Brain microvascular endothelial cell (primary cell): ENCODE results near the gene STXBP1.

Experiments
- DNase-seq: peaks from one replicate; pipeline ENCODE4 v3.0.0-alpha.2; 2020
- H3K27ac ChIP-seq: fragments of 250-450 bp; sonication (Bioruptor Pico); 2 replicates; pipeline ENCODE4 v1.5.1; 2020; ENCODE audit warnings: mild to moderate bottlenecking, moderate library complexity
- H3K27me3 ChIP-seq: fragments of 250-450 bp; sonication (Bioruptor Pico); replicated peaks from 2 replicates; pipeline ENCODE4 v1.5.1; 2020; ENCODE audit warnings: mild to moderate bottlenecking
- H3K36me3 ChIP-seq: fragments of 250-450 bp; sonication (Bioruptor Pico); replicated peaks from 2 replicates; pipeline ENCODE4 v1.5.1; 2020; ENCODE audit warnings: mild to moderate bottlenecking
- H3K4me3 ChIP-seq: 2 replicates; pipeline ENCODE4 v1.5.1; 2011; ENCODE audit warnings: low read depth, mild to moderate bottlenecking, control low read depth, low read length, moderate library complexity
- CTCF ChIP-seq: IDR thresholded peaks from 2 replicates; pipeline ENCODE4 v1.5.1; 2011; ENCODE audit warnings: low read depth, mild to moderate bottlenecking, moderate library complexity, low read length, control low read depth, inconsistent platforms; ENCODE audit errors: missing control alignments
- in situ Hi-C: cut with HindIII; loops from 2 replicates; pipeline ENCODE4 v1.10.0; 2017; ENCODE audit warnings: low sequenced_read_pairs, low pct_ligation_motif_present

The STXBP1 gene

GRCh38 chr9:127733614-127734013 is 121.5 kb downstream of the STXBP1 start:
- in situ Hi-C loops = no loop called here
- no peak overlapping the region for H3K27ac ChIP-seq
- TF ChIP-seq CTCF = no peak
- H3K27me3 ChIP-seq = no peaks in the 10 kb centered on the region
- no peaks in the 10 kb centered on the region for H3K36me3 ChIP-seq
- no peak for DNase-seq
- no peak overlapping the region for H3K4me3 ChIP-seq

- no peaks in the 10 kb centered on the region for H3K36me3 ChIP-seq
- no peak overlapping the region for H3K27ac ChIP-seq
- no peak for DNase-seq
- in situ Hi-C loops = no loop called here
- no peak for TF ChIP-seq CTCF
- peak overlapping the region; percentile 69 for H3K4me3 ChIP-seq
- no peaks in the 10 kb centered on the region for H3K27me3 ChIP-seq
Observed at GRCh38 chr9:127734247-127734746, 122.2 kb downstream of the STXBP1 start.

GRCh38 chr9:127734747-127735529 is 122.9 kb downstream of the STXBP1 start, which contains the start of gene TOR2A:
Gene TOR2A, minus strand, starts transcription at chr9:127735294. Its CDS starts 24 bp downstream, at chr9:127735270.
- DNase-seq = peak; percentile 94
- peak within 1 kb of the TSS; percentile 65 for H3K27ac ChIP-seq
- peak; percentile 97 for TF ChIP-seq CTCF
- no peaks in the 10 kb centered on the region for H3K27me3 ChIP-seq
- peak within 1 kb of the TSS; percentile 69 for H3K4me3 ChIP-seq
- in situ Hi-C loops = no loop called here
- no peaks in the 10 kb centered on the region for H3K36me3 ChIP-seq

- TF ChIP-seq CTCF = no peak
- in situ Hi-C loops = no loop called here
- H3K36me3 ChIP-seq = no peaks in the 10 kb centered on the region
Observed at GRCh38 chr9:127735530-127736185, 123.6 kb downstream of the STXBP1 start.

GRCh38 chr9:127738666-127739065 is 126.6 kb downstream of the STXBP1 start:
- Histone ChIP-seq H3K27me3 (no peaks in the 10 kb centered on the region), H3K36me3 (no peaks in the 10 kb centered on the region), H3K27ac (no peak overlapping the region), H3K4me3 (no peak overlapping the region)
- DNase-seq = no peak
- TF ChIP-seq CTCF = no peak
- in situ Hi-C loops = no loop called here

More at GRCh38 chr9:127735530-127736185, 123.6 kb downstream of the STXBP1 start:
- DNase-seq = no peak
- Histone ChIP-seq H3K27ac (peak overlapping the region; percentile 9), H3K27me3 (no peaks in the 10 kb centered on the region), H3K4me3 (no peak overlapping the region)
